ENCODE data around the gene CRADD.
"Not testable (repeated sequence)": the region's sequence is repeated elsewhere in the genome, so short reads cannot be mapped to it uniquely, and the experiment has no call there.

Gene CRADD

GRCh38 chr12:93784339-93785086 lies 107.3 kb downstream of the CRADD start:
- DNase-seq (ENCODE audit: low spot score), result peak; percentile 63

- DNase-seq (ENCODE audit: low spot score), result peak; percentile 89
Measured at GRCh38 chr12:93785249-93786010, 108.3 kb downstream of the CRADD start.

GRCh38 chr12:93786656-93787397 lies 109.7 kb downstream of the CRADD start:
- no peak for DNase-seq (ENCODE audit: low spot score)

GRCh38 chr12:93788853-93789252 lies 111.7 kb downstream of the CRADD start:
- DNase-seq (ENCODE audit: low spot score), result no peak

- no peak for DNase-seq (ENCODE audit: low spot score)
Measured at GRCh38 chr12:93789767-93790166, 112.6 kb downstream of the CRADD start.

- peak; percentile 53 for DNase-seq (ENCODE audit: low spot score)
Measured at GRCh38 chr12:93790472-93791152, 113.4 kb downstream of the CRADD start.

- no peak for DNase-seq (ENCODE audit: low spot score)
Measured at GRCh38 chr12:93793007-93793406, 115.8 kb downstream of the CRADD start.

GRCh38 chr12:93793983-93794382 lies 116.8 kb downstream of the CRADD start:
- DNase-seq (ENCODE audit: low spot score), result no peak

- no peak for DNase-seq (ENCODE audit: low spot score)
Measured at GRCh38 chr12:93794738-93795137, 117.6 kb downstream of the CRADD start.

- DNase-seq (ENCODE audit: low spot score), result no peak
Measured at GRCh38 chr12:93795352-93795751, 118.2 kb downstream of the CRADD start.

- DNase-seq (ENCODE audit: low spot score), result no peak
Measured at GRCh38 chr12:93796729-93797128, 119.6 kb downstream of the CRADD start.

GRCh38 chr12:93798279-93799151 lies 121.3 kb downstream of the CRADD start:
- DNase-seq (ENCODE audit: low spot score), result no peak

GRCh38 chr12:93801666-93802065 lies 124.5 kb downstream of the CRADD start:
- not testable (repeated sequence) for DNase-seq (ENCODE audit: low spot score)

- DNase-seq (ENCODE audit: low spot score), result no peak
Measured at GRCh38 chr12:93802293-93802692, 125.1 kb downstream of the CRADD start.

- DNase-seq (ENCODE audit: low spot score), result no peak
Measured at GRCh38 chr12:93802698-93803423, 125.7 kb downstream of the CRADD start.

- no peak for DNase-seq (ENCODE audit: low spot score)
Measured at GRCh38 chr12:93803424-93803807, 126.2 kb downstream of the CRADD start.

GRCh38 chr12:93804392-93805179 lies 127.4 kb downstream of the CRADD start:
- DNase-seq (ENCODE audit: low spot score), result no peak

- no peak for DNase-seq (ENCODE audit: low spot score)
Measured at GRCh38 chr12:93805736-93806141, 128.6 kb downstream of the CRADD start.

GRCh38 chr12:93807354-93807753 lies 130.2 kb downstream of the CRADD start:
- no peak for DNase-seq (ENCODE audit: low spot score)

Data from SW480 (cell line).